ENCODE measurements around the gene TRRAP. TPM values are rescaled to one million over a fixed set of nuclear protein-coding genes. Genes with fewer than 3 reads are reported as not detected.

Gene TRRAP
- total and polyA plus RNA-seq, 2 of the 8 experiments (the other 6 are each of a cell fraction or from before 2014, with no cell fraction given), result 21.7 to 48.6 TPM

DNA sequence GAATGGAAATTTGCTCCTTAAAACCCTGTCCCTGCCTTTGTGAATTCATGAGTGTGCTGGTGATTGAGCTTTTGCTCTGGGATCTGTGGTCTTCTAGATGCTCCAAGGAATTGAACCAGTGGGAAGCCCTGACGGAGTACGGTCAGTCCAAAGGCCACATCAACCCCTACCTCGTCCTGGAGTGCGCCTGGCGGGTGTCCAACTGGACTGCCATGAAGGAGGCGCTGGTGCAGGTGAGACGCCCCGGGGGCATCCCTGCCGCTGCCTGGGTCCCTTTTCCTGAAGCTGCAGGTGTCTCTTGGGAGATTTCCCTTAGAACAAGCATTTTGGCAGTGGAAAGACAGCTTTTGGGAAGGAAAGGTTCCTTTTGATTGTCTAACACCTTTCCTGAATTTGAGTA lies 100.3 kb downstream of the TRRAP start:
- TF ChIP-seq GABPA (IDR thresholded peaks at IDR 0.05; ENCODE audit: borderline replicate concordance, insufficient read depth, low read length) (no peak), TAF1 (IDR thresholded peaks at IDR 0.05; ENCODE audit: low read depth, low read length) (no peak), E2F6 (IDR thresholded peaks at IDR 0.05) (no peak), EP300 (IDR thresholded peaks at IDR 0.05; ENCODE audit: borderline replicate concordance in 1 of 2, low read depth in 2 of 2, low read length in 2 of 2) (no peak), GTF2F1 (IDR thresholded peaks at IDR 0.05; ENCODE audit: borderline replicate concordance, low read depth, low read length) (no peak), SP2 (IDR thresholded peaks at IDR 0.05; ENCODE audit: low read length) (no peak), SP4 (IDR thresholded peaks at IDR 0.05; ENCODE audit: low read length) (no peak), ZNF274 (IDR thresholded peaks at IDR 0.05; ENCODE audit: borderline replicate concordance, extremely low read depth, low read length) (no peak), EGR1 (IDR thresholded peaks at IDR 0.05; ENCODE audit: borderline replicate concordance, low read depth, low read length) (no peak), SUZ12 (IDR thresholded peaks at IDR 0.05; ENCODE audit: low read length) (no peak)
- H3K4me2 ChIP-seq (ENCODE audit: insufficient read depth in 1 of 2, low read depth in 2 of 2, low read length in 2 of 2), result no peak overlapping the region
- CTCF ChIA-PET (ENCODE audit: partially characterized antibody), result no interaction called here

More for the DNA sequence above, 100.3 kb downstream of the TRRAP start:
- no peak overlapping the region for H3K18ac ChIP-seq (ENCODE audit: extremely low read depth, low read length)
- H3K23ac ChIP-seq (ENCODE audit: insufficient read length), result no peak overlapping the region
- no peak overlapping the region for H3K4ac ChIP-seq (replicated peaks; ENCODE audit: insufficient read length, low read depth, low read length)
- no peak overlapping the region for H4K8ac ChIP-seq (ENCODE audit: extremely low read depth, insufficient read depth, low read length)
- no peaks in the 10 kb centered on the region for H3K27me3 ChIP-seq (replicated peaks in 1 of 4; ENCODE audit: control insufficient read depth in 3 of 4, extremely low read depth in 1 of 4, insufficient read depth in 3 of 4, low read length in 3 of 4)
- H2BK120ac ChIP-seq (replicated peaks; ENCODE audit: low read depth, low read length), result no peak overlapping the region
- no peak overlapping the region for H4K5ac ChIP-seq (ENCODE audit: insufficient read length, low read depth, low read length)
- peaks cover 5 to 6% of the 10 kb centered on the region in 2 experiments for H4K20me1 ChIP-seq (replicated peaks in 1 of 2; ENCODE audit: control insufficient read depth in 1 of 2, insufficient read depth in 2 of 2, low read length in 2 of 2)
- no peak overlapping the region for H3K56ac ChIP-seq (replicated peaks; ENCODE audit: insufficient read length, low read depth, low read length)
- POLR2A ChIA-PET (ENCODE audit: partially characterized antibody), result no interaction called here
- no peak overlapping the region for H3K27ac ChIP-seq (ENCODE audit: low read depth, low read length)
- 90% methylated on average over 9 of the region's 9 CpGs; no CpG with 5 or more reads in 1 of the 2 experiments for WGBS, 2 experiments (ENCODE audit: extremely low coverage in 1 of 2, insufficient coverage in 1 of 2, insufficient read length in 1 of 2, insufficient replicate concordance in 2 of 2, low coverage in 1 of 2, low lambda C conversion rate in 2 of 2, missing lambda C conversion rate in 1 of 2)
- no peak overlapping the region for H3K14ac ChIP-seq (ENCODE audit: insufficient read length)
- H3K4me1 ChIP-seq (replicated peaks in 1 of 4; ENCODE audit: control insufficient read depth in 3 of 4, insufficient read depth in 4 of 4, low read length in 3 of 4), result no peaks in the 10 kb centered on the region
- H3K79me1 ChIP-seq (ENCODE audit: low read depth, low read length), result no peaks in the 10 kb centered on the region
- no peak overlapping the region for H4K91ac ChIP-seq (replicated peaks; ENCODE audit: insufficient read length, low read length)
- H2AK5ac ChIP-seq (ENCODE audit: low read depth, low read length), result no peak overlapping the region
- H2BK15ac ChIP-seq (ENCODE audit: low read length), result no peak overlapping the region
- H3K79me2 ChIP-seq (ENCODE audit: control insufficient read depth in 1 of 2, insufficient read depth in 2 of 2, low read length in 2 of 2), result no peaks in the 10 kb centered on the region
- no peaks in the 10 kb centered on the region for H3K23me2 ChIP-seq (ENCODE audit: low read depth, low read length)
- no peak overlapping the region for H3K9ac ChIP-seq (replicated peaks in 1 of 4; ENCODE audit: extremely low read depth in 1 of 4, low read depth in 3 of 4, low read length in 3 of 4)
- H2BK5ac ChIP-seq (ENCODE audit: low read depth, low read length), result no peak overlapping the region
- no peak overlapping the region for H2BK20ac ChIP-seq (ENCODE audit: low read length)
- no peak overlapping the region for H2AFZ ChIP-seq (ENCODE audit: low read length)
- no peaks in the 10 kb centered on the region for H3K9me3 ChIP-seq (ENCODE audit: insufficient read depth in 2 of 2, low read depth in 1 of 2, low read length in 1 of 2)
- no peak overlapping the region for H2BK12ac ChIP-seq (ENCODE audit: low read depth, low read length)
- H3K4me3 ChIP-seq (ENCODE audit: extremely low read depth in 1 of 4, insufficient read depth in 2 of 4, low read depth in 3 of 4, low read length in 4 of 4), result no peak overlapping the region
- no peak for DNase-seq (ENCODE audit: low read depth in 1 of 2, low spot score in 2 of 2)
- H3K36me3 ChIP-seq (ENCODE audit: control insufficient read depth in 2 of 4, insufficient read depth in 4 of 4, low read length in 3 of 4), result peaks cover 32 to 70% (median 63%) of the 10 kb centered on the region in 4 experiments
- FAIRE-seq, result no peak

All from H1 (cell line).